Panc1 (cell line): ENCODE measurements around the gene SRGAP3.

ENCODE experiments used
- POLR2AphosphoS5 ChIP-seq: IDR thresholded peaks from 2 replicates; pipeline ENCODE4 v1.6.1; 2012; ENCODE audit warnings: mild to moderate bottlenecking, low read depth, low read length, moderate library complexity
- TF ChIP-seq, protein P1 (sequence below): fragments of 450-650 bp; IDR thresholded peaks from 2 replicates; pipeline ENCODE4 v1.5.1; 2017; ENCODE audit warnings: mild to moderate bottlenecking

DNA sequence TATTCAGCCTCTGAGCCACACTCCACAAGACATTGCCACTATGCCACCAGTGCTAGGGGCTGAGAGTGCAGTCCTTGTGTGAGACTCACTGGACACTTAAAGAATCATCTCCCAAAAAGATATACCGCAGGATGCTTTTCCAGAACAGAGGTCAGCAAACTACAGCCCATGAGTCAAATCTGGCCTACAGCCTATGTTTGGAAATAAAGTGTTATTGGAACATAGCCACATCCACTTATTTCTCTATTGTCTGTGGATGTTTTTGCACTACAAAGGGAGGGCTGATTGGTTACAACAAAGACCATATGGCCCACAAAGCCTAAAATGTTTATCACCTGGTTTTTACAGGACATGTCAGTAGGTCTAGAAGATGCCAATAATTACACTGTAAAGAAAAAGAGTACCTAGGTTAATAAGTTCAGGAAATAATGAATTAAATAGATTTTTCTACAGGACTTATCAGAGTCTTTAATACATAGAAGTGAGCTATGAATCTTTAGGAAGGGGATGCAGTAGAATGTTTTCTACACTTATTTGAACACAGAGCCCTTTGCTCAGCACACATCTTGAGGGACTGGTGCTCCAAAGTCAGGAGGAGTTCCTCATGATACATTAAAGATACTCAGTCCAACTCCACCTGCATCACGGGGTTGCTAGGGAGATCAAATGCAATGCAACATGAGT is 26.3 kb downstream of the SRGAP3 start:
- TF ChIP-seq, protein P1, sequence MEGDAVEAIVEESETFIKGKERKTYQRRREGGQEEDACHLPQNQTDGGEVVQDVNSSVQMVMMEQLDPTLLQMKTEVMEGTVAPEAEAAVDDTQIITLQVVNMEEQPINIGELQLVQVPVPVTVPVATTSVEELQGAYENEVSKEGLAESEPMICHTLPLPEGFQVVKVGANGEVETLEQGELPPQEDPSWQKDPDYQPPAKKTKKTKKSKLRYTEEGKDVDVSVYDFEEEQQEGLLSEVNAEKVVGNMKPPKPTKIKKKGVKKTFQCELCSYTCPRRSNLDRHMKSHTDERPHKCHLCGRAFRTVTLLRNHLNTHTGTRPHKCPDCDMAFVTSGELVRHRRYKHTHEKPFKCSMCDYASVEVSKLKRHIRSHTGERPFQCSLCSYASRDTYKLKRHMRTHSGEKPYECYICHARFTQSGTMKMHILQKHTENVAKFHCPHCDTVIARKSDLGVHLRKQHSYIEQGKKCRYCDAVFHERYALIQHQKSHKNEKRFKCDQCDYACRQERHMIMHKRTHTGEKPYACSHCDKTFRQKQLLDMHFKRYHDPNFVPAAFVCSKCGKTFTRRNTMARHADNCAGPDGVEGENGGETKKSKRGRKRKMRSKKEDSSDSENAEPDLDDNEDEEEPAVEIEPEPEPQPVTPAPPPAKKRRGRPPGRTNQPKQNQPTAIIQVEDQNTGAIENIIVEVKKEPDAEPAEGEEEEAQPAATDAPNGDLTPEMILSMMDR: no peak
- no peak for TF ChIP-seq POLR2AphosphoS5
